HepG2 (cell line): ENCODE results near the gene FAM78A. TPM values are rescaled to one million over a fixed set of nuclear protein-coding genes. Genes with fewer than 3 reads are reported as not detected.

ENCODE experiments used
- ATAC-seq: fragments of 200-7000 bp; cut with Tn5 transposase; 3 replicates; pipeline ENCODE4 v1.9.1; 2020; ENCODE audit warnings: mild to moderate bottlenecking, moderate library complexity
- BruUV-seq: library from RNA; stranded (reverse); fragments of 400-500 nt; replicated peaks from 2 replicates; lab custom pipeline; 2021; lab: Mats Ljungman, UMichigan
- CTCF ChIA-PET: fragments of 300-600 bp; formaldehyde crosslinking; extraction: SDS; loops from one replicate; lab custom pipeline; 2021; ENCODE audit warnings: low total read pairs, inconsistent platforms, low intra/inter-chr PET ratio; lab: Yijun Ruan, JAX
- POLR2A ChIA-PET: fragments of 350-600 bp; sonication (Branson Sonifier 250); formaldehyde crosslinking; loops from one replicate; lab custom pipeline; 2020; ENCODE audit warnings: antibody characterized with exemption, inconsistent platforms; lab: Yijun Ruan, JAX
- DNase-seq: peaks from one replicate; pipeline ENCODE4 v3.0.0-alpha.2; 2015; ENCODE audit warnings: low spot score
- FAIRE-seq: peaks from 3 replicates; lab custom pipeline; 2011; peaks lifted over from hg19 to GRCh38; lab: Jason Lieb, UNC
- H2AFZ ChIP-seq: one replicate; pipeline ENCODE4 v1.6.1; 2011; ENCODE audit warnings: low read length, inconsistent platforms
- H3K27ac ChIP-seq: fragments of 300-600 bp; 3 replicates; pipeline ENCODE4 v1.8.0; 2011; ENCODE audit warnings: mixed run types, mild to moderate bottlenecking, mixed read lengths, low read length, inconsistent platforms; ENCODE audit not compliant: insufficient read depth; ENCODE audit errors: extremely low read length
- H3K27me3 ChIP-seq, 2 experiments: fragments of 200-600 bp in 1 of 2; 2 replicates in 1 of 2; 3 replicates in 1 of 2; pipeline versions ENCODE4 v1.6.0 to v1.8.0; 2011; ENCODE audit warnings: low read length in 2 of 2, mild to moderate bottlenecking in 2 of 2, moderate library complexity in 2 of 2, inconsistent platforms in 1 of 2; ENCODE audit not compliant: insufficient read depth in 2 of 2, control insufficient read depth in 1 of 2
- H3K36me3 ChIP-seq, 2 experiments: fragments of 200-600 bp in 1 of 2; replicated peaks in 1 of 2; 2 replicates in 1 of 2; 3 replicates in 1 of 2; pipeline versions ENCODE4 v1.5.1 to v1.8.0; 2011; ENCODE audit warnings: low read length in 2 of 2, inconsistent platforms in 1 of 2; ENCODE audit not compliant: insufficient read depth in 2 of 2, control insufficient read depth in 1 of 2
- H3K4me1 ChIP-seq: 2 replicates; pipeline ENCODE4 v1.5.1; 2012; ENCODE audit warnings: low read length, inconsistent platforms; ENCODE audit not compliant: insufficient read depth
- H3K4me2 ChIP-seq: 2 replicates; pipeline ENCODE4 v1.6.0; 2011; ENCODE audit warnings: low read depth, low read length, inconsistent platforms
- H3K4me3 ChIP-seq, 3 experiments: fragments of 200-600 bp in 1 of 3; sonication (generic), shearing (Covaris generic) in 1 of 3; replicated peaks in 1 of 3; 2 replicates each; pipeline ENCODE4 v1.5.1; 2011 to 2016; ENCODE audit warnings: low read length in 3 of 3, inconsistent platforms in 2 of 3, low read depth in 2 of 3, mild to moderate bottlenecking in 2 of 3, control low read depth in 1 of 3, mixed read lengths in 1 of 3; ENCODE audit not compliant: insufficient read depth in 1 of 3
- H3K79me2 ChIP-seq: one replicate; pipeline ENCODE4 v1.6.1; 2011; ENCODE audit warnings: low read length, inconsistent platforms; ENCODE audit not compliant: insufficient read depth
- H3K9ac ChIP-seq: 2 replicates; pipeline ENCODE4 v1.6.0; 2011; ENCODE audit warnings: mild to moderate bottlenecking, low read depth, low read length, inconsistent platforms; ENCODE audit not compliant: insufficient read depth
- H3K9me3 ChIP-seq: 2 replicates; pipeline ENCODE4 v1.5.1; 2012; ENCODE audit warnings: mild to moderate bottlenecking, low read length
- H4K20me1 ChIP-seq: 2 replicates; pipeline ENCODE4 v1.6.0; 2011; ENCODE audit warnings: inconsistent platforms, mild to moderate bottlenecking, low read length, moderate library complexity; ENCODE audit not compliant: insufficient read depth
- CC2D1A ChIP-seq: sonication (generic); formaldehyde crosslinking; IDR thresholded peaks from 2 replicates; pipeline ENCODE4 v1.8.1; 2023; ENCODE audit warnings: mild to moderate bottlenecking, missing genetic modification reagents
- HNRNPUL1 ChIP-seq: fragments of 200-400 bp; formaldehyde crosslinking; IDR thresholded peaks from 2 replicates; pipeline ENCODE4 v1.6.1; 2017; ENCODE audit warnings: low read depth, mild to moderate bottlenecking, low read length, moderate library complexity
- IKZF1 ChIP-seq: fragments of 450-650 bp; IDR thresholded peaks from 2 replicates; pipeline ENCODE4 v1.7.1; 2016
- PATZ1 ChIP-seq: sonication (generic); formaldehyde crosslinking; IDR thresholded peaks from 2 replicates; pipeline ENCODE4 v1.4.0; 2020; ENCODE audit warnings: missing genetic modification reagents
- SATB2 ChIP-seq: sonication (generic); formaldehyde crosslinking; IDR thresholded peaks from 2 replicates; pipeline ENCODE4 v1.5.0; 2020; ENCODE audit warnings: missing genetic modification reagents
- ZBTB7B ChIP-seq: sonication (generic); formaldehyde crosslinking; IDR thresholded peaks from 2 replicates; pipeline ENCODE4 v1.4.0; 2020; ENCODE audit warnings: missing genetic modification reagents
- ZNF687 ChIP-seq: sonication (generic); formaldehyde crosslinking; IDR thresholded peaks from 2 replicates; pipeline ENCODE4 v1.5.1; 2020; ENCODE audit warnings: mild to moderate bottlenecking, missing genetic modification reagents, moderate library complexity
- ZNF777 ChIP-seq: sonication (generic); formaldehyde crosslinking; IDR thresholded peaks from 2 replicates; pipeline ENCODE4 v1.4.0; 2020; ENCODE audit warnings: missing genetic modification reagents
- WGBS: methylation state at CpG from one replicate; pipeline ENCODE4 v1.1.6; 2017; ENCODE audit warnings: low lambda C conversion rate; 5-methylcytosine and 5-hydroxymethylcytosine counted together
- in situ Hi-C: cut with HindIII; loops from 2 replicates; pipeline ENCODE4 v1.10.0; 2017; ENCODE audit warnings: low pct_unique_long_range_greater_than_20kb; ENCODE audit not compliant: extremely low pct_ligation_motif_present
- intact Hi-C: fragments of 100-400 bp; cut with micrococcal nuclease; formaldehyde crosslinking; loops from one replicate; pipeline ENCODE4 v1.10.0; 2022; ENCODE audit not compliant: unreplicated experiment
- polyA plus RNA-seq, 8 experiments: library from polyadenylated mRNA; depleted of rRNA in 3 of 8; stranded (reverse) in 7 of 8; unstranded in 1 of 8; fragments of >200 nt; fragmentation: Illumina TruSeq in 4 of 8; extraction: Trizol in 4 of 8; gene quantifications; 2 replicates each; pipeline versions ENCODE4 v1.2.1 to v1.2.3, GENCODE V29; 2011 to 2016; ENCODE audit warnings: low read depth in 4 of 8, missing spikeins in 1 of 8, mixed read lengths in 1 of 8; ENCODE audit not compliant: insufficient read depth in 1 of 8
- total RNA-seq, 5 experiments: library from RNA; depleted of rRNA; stranded (reverse); fragments of >200 nt; fragmentation: Illumina TruSeq; extraction: Trizol; gene quantifications; 2 replicates each; pipeline ENCODE4 v1.2.3, GENCODE V29; 2016; ENCODE audit warnings: low read depth in 1 of 5

FAM78A gene
- total and polyA plus RNA-seq, 2 of the 13 experiments (the other 11 are each of a cell fraction or from before 2014, with no cell fraction given), result 0.18 to 0.62 TPM

GRCh38 chr9:131276891-131277286 is 579 bp upstream of the FAM78A start:
- no peaks in the 10 kb centered on the region for H3K79me2 ChIP-seq
- POLR2A ChIA-PET, result no interaction called here

More at GRCh38 chr9:131276891-131277286, 579 bp upstream of the FAM78A start:
- no peaks in the 10 kb centered on the region for H3K9me3 ChIP-seq
- H3K4me3 ChIP-seq, result peak overlapping the region; percentile 52 to 68 (median 57); a peak in 5 of 6 replicates
- DNase-seq (no peak), ATAC-seq (no peak), FAIRE-seq (no peak)
- WGBS, result no CpG with 5 or more reads among the region's 60 CpGs
- H3K4me2 ChIP-seq, result peak overlapping the region; percentile 77
- BruUV-seq, result no TSS peak
- H3K4me1 ChIP-seq, result peaks cover 40% of the 10 kb centered on the region
- no peaks in the 10 kb centered on the region for H3K36me3 ChIP-seq
- peaks cover 22 to 78% of the 10 kb centered on the region in 2 experiments for H3K27me3 ChIP-seq
- intact Hi-C loops (loop anchor here (5.0 to 10.0 kb wide), 2 partner anchors 48 to 100 kb away; no protein-coding TSS in a partner anchor), in situ Hi-C loops (no loop called here)
- H2AFZ ChIP-seq, result no peak overlapping the region
- no peak overlapping the region for H3K9ac ChIP-seq
- H3K27ac ChIP-seq, result no peak overlapping the region
- TF ChIP-seq ZNF687 (CRISPR knock-in tag) (0 out of 2 replicates have a peak, but pooled peaks have one; percentile 10), SATB2 (CRISPR knock-in tag) (no peak), IKZF1 (no peak), PATZ1 (CRISPR knock-in tag) (peak; percentile 42; the same call in 1 of the 2 replicates), HNRNPUL1 (no peak), ZNF777 (CRISPR knock-in tag) (peak; percentile 87), CC2D1A (CRISPR knock-in tag) (no peak), ZBTB7B (CRISPR knock-in tag) (0 out of 2 replicates have a peak, but pooled peaks have one; percentile 2)
- peaks cover 3% of the 10 kb centered on the region; the same call in 1 of the 2 replicates for H4K20me1 ChIP-seq
- CTCF ChIA-PET, result no interaction called here
